H1 (cell line): Measurements from ENCODE around the gene MYLIP. TPM values are rescaled to one million over a fixed set of nuclear protein-coding genes. Genes with fewer than 3 reads are reported as not detected.

Experiments
- CEBPB ChIP-seq: IDR thresholded peaks from 2 replicates; pipeline ENCODE4 v1.6.1; 2012; ENCODE audit warnings: low read depth, low read length
- RAD21 ChIP-seq, 2 experiments: IDR thresholded peaks in 1 of 2; conservative IDR thresholded peaks in 1 of 2; 2 replicates each; pipeline ENCODE4 v1.6.1; 2011; ENCODE audit warnings: low read depth in 2 of 2, low read length in 2 of 2, improper control_type of control experiment in 1 of 2, inconsistent platforms in 1 of 2, mild to moderate bottlenecking in 1 of 2, moderate library complexity in 1 of 2
- SAP30 ChIP-seq: fragments of 300-600 bp; sonication (generic); IDR thresholded peaks from 2 replicates; pipeline ENCODE4 v1.7.1; 2012; ENCODE audit warnings: low read length, moderate library complexity, mild to moderate bottlenecking, inconsistent platforms; ENCODE audit not compliant: insufficient read depth, insufficient replicate concordance
- SRF ChIP-seq: IDR thresholded peaks from 2 replicates; pipeline ENCODE4 v1.6.1; 2011; ENCODE audit warnings: mild to moderate bottlenecking, low read depth, low read length, moderate library complexity
- TEAD4 ChIP-seq: IDR thresholded peaks from 2 replicates; pipeline ENCODE4 v1.6.1; 2012; ENCODE audit warnings: low read depth, low read length, inconsistent platforms, mixed read lengths
- polyA plus RNA-seq, 7 experiments: library from polyadenylated mRNA; depleted of rRNA in 3 of 7; stranded (reverse) in 5 of 7; unstranded in 2 of 7; fragments of >200 nt in 5 of 7; fragments of 200-250 nt in 2 of 7; gene quantifications; 1 replicate in 5 of 7; 2 replicates in 1 of 7; 4 replicates in 1 of 7; pipeline versions ENCODE4 v1.2.1 to v1.2.3, GENCODE V29; 2011 to 2013; ENCODE audit warnings: missing spikeins in 2 of 7, mixed read lengths in 2 of 7
- total RNA-seq: library from RNA; stranded (reverse); fragmentation: NEBNext Ultra II Directional; extraction: Animal tissue kit (Norgen Biotek cat#: 25700); gene quantifications from 2 replicates; pipeline ENCODE4 v1.2.1, GENCODE V29; 2021
- TF ChIP-seq, protein P1 (sequence below): IDR thresholded peaks from 2 replicates; pipeline ENCODE4 v1.6.1; 2011; ENCODE audit warnings: low read depth, mild to moderate bottlenecking, low read length; ENCODE audit not compliant: insufficient read depth
- TF ChIP-seq, protein P2 (sequence below): fragments of 300-600 bp; sonication (generic); IDR thresholded peaks from 2 replicates; pipeline ENCODE4 v1.7.1; 2012; ENCODE audit warnings: low read length, moderate library complexity, mild to moderate bottlenecking, inconsistent platforms; ENCODE audit not compliant: insufficient replicate concordance

The MYLIP gene
- total and polyA plus RNA-seq, 2 of the 8 experiments (the other 6 are each of a cell fraction or from before 2014, with no cell fraction given), result 21.1 to 26.9 TPM

DNA sequence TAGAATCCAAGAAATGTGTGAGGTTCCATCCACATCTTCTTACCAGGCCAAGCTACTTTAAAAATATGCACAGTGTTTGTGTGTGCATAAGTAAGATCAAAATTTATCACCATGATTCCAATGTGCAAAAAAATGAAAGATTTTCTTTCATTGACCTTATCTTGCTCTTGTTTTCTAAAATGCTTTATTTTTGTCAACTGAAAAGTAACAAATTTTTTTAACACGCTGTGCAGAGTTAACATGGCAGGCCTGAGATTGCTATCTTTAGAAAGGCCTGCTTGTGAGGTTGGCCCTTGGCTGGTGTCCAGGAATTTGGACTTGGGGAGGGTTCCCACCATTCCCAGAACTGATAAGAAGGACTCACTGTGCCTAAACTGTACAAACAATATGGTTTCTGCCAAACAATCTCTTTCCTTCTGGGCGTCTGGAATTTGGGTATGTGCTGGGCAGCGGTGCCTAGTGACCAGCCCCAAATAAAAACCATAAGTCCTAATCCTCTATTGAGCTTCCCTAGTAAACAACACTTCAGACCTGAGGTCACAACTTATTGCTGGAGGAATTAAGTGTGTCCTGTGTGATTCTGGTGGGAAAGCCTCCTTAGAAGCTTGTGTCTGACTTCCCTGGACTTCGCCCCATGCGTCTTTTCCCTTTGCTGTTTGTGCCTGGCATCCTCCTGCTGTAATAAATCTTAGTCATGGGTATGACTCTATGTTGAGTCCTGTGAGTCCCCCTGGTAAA, 19.8 kb upstream of the MYLIP start (continued):
- TF ChIP-seq, protein P1, sequence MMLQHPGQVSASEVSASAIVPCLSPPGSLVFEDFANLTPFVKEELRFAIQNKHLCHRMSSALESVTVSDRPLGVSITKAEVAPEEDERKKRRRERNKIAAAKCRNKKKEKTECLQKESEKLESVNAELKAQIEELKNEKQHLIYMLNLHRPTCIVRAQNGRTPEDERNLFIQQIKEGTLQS, result no peak
- no peak for TF ChIP-seq SAP30
- TF ChIP-seq, protein P2, sequence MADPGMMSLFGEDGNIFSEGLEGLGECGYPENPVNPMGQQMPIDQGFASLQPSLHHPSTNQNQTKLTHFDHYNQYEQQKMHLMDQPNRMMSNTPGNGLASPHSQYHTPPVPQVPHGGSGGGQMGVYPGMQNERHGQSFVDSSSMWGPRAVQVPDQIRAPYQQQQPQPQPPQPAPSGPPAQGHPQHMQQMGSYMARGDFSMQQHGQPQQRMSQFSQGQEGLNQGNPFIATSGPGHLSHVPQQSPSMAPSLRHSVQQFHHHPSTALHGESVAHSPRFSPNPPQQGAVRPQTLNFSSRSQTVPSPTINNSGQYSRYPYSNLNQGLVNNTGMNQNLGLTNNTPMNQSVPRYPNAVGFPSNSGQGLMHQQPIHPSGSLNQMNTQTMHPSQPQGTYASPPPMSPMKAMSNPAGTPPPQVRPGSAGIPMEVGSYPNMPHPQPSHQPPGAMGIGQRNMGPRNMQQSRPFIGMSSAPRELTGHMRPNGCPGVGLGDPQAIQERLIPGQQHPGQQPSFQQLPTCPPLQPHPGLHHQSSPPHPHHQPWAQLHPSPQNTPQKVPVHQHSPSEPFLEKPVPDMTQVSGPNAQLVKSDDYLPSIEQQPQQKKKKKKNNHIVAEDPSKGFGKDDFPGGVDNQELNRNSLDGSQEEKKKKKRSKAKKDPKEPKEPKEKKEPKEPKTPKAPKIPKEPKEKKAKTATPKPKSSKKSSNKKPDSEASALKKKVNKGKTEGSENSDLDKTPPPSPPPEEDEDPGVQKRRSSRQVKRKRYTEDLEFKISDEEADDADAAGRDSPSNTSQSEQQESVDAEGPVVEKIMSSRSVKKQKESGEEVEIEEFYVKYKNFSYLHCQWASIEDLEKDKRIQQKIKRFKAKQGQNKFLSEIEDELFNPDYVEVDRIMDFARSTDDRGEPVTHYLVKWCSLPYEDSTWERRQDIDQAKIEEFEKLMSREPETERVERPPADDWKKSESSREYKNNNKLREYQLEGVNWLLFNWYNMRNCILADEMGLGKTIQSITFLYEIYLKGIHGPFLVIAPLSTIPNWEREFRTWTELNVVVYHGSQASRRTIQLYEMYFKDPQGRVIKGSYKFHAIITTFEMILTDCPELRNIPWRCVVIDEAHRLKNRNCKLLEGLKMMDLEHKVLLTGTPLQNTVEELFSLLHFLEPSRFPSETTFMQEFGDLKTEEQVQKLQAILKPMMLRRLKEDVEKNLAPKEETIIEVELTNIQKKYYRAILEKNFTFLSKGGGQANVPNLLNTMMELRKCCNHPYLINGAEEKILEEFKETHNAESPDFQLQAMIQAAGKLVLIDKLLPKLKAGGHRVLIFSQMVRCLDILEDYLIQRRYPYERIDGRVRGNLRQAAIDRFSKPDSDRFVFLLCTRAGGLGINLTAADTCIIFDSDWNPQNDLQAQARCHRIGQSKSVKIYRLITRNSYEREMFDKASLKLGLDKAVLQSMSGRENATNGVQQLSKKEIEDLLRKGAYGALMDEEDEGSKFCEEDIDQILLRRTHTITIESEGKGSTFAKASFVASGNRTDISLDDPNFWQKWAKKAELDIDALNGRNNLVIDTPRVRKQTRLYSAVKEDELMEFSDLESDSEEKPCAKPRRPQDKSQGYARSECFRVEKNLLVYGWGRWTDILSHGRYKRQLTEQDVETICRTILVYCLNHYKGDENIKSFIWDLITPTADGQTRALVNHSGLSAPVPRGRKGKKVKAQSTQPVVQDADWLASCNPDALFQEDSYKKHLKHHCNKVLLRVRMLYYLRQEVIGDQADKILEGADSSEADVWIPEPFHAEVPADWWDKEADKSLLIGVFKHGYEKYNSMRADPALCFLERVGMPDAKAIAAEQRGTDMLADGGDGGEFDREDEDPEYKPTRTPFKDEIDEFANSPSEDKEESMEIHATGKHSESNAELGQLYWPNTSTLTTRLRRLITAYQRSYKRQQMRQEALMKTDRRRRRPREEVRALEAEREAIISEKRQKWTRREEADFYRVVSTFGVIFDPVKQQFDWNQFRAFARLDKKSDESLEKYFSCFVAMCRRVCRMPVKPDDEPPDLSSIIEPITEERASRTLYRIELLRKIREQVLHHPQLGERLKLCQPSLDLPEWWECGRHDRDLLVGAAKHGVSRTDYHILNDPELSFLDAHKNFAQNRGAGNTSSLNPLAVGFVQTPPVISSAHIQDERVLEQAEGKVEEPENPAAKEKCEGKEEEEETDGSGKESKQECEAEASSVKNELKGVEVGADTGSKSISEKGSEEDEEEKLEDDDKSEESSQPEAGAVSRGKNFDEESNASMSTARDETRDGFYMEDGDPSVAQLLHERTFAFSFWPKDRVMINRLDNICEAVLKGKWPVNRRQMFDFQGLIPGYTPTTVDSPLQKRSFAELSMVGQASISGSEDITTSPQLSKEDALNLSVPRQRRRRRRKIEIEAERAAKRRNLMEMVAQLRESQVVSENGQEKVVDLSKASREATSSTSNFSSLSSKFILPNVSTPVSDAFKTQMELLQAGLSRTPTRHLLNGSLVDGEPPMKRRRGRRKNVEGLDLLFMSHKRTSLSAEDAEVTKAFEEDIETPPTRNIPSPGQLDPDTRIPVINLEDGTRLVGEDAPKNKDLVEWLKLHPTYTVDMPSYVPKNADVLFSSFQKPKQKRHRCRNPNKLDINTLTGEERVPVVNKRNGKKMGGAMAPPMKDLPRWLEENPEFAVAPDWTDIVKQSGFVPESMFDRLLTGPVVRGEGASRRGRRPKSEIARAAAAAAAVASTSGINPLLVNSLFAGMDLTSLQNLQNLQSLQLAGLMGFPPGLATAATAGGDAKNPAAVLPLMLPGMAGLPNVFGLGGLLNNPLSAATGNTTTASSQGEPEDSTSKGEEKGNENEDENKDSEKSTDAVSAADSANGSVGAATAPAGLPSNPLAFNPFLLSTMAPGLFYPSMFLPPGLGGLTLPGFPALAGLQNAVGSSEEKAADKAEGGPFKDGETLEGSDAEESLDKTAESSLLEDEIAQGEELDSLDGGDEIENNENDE, result no peak
- TF ChIP-seq TEAD4, result no peak
- no peak for TF ChIP-seq CEBPB
- no peak for TF ChIP-seq SRF
- no peak for TF ChIP-seq RAD21 (IDR thresholded peaks at IDR 0.05 in 1 of 2, conservative IDR thresholded peaks at IDR 0.05 in 1 of 2; ENCODE audit: low read depth in 2 of 2, low read length in 2 of 2)
